H1 (cell line): ENCODE data around the gene MBNL2. TPM values are rescaled to one million over a fixed set of nuclear protein-coding genes. Genes with fewer than 3 reads are reported as not detected.

Experiments
- CTCF ChIA-PET: fragments of 300-600 bp; sonication (Branson Sonifier 250); formaldehyde crosslinking; loops from one replicate; lab custom pipeline; 2021; ENCODE audit not compliant: partially characterized antibody; lab: Charles Lee
- POLR2A ChIA-PET: fragments of 300-600 bp; sonication (Branson Sonifier 250); formaldehyde crosslinking; loops from one replicate; lab custom pipeline; 2021; ENCODE audit warnings: inconsistent platforms; ENCODE audit not compliant: partially characterized antibody; lab: Charles Lee
- DNase-seq, 2 experiments: peaks; one replicate each; pipeline versions ENCODE4 v3.0.0 to v3.0.0-alpha.2; 2010 to 2022; ENCODE audit warnings: low spot score in 2 of 2, low read depth in 1 of 2, mixed read lengths in 1 of 2
- FAIRE-seq: peaks from 2 replicates; lab custom pipeline; 2011; peaks lifted over from hg19 to GRCh38; lab: Jason Lieb, UNC
- H2AFZ ChIP-seq: 2 replicates; pipeline ENCODE4 v1.8.1; 2012; ENCODE audit warnings: low read length, inconsistent platforms
- H2AK5ac ChIP-seq: 2 replicates; pipeline ENCODE4 v1.6.1; 2013; ENCODE audit warnings: low read depth, low read length
- H2BK120ac ChIP-seq: replicated peaks from 2 replicates; pipeline ENCODE3; 2013; ENCODE audit warnings: low read depth, low read length, inconsistent platforms
- H2BK12ac ChIP-seq: 2 replicates; pipeline ENCODE4 v1.6.1; 2013; ENCODE audit warnings: low read depth, low read length
- H2BK15ac ChIP-seq: 2 replicates; pipeline ENCODE4 v1.6.1; 2013; ENCODE audit warnings: low read length
- H2BK20ac ChIP-seq: 2 replicates; pipeline ENCODE4 v1.6.1; 2013; ENCODE audit warnings: low read length
- H2BK5ac ChIP-seq: 2 replicates; pipeline ENCODE4 v1.6.1; 2013; ENCODE audit warnings: low read depth, low read length
- H3K14ac ChIP-seq: 2 replicates; pipeline ENCODE4 v1.6.1; 2013; ENCODE audit warnings: inconsistent platforms; ENCODE audit not compliant: insufficient read length
- H3K18ac ChIP-seq: 2 replicates; pipeline ENCODE4 v1.6.1; 2013; ENCODE audit warnings: low read length; ENCODE audit errors: extremely low read depth
- H3K23ac ChIP-seq: 2 replicates; pipeline ENCODE4 v1.6.1; 2013; ENCODE audit warnings: inconsistent platforms; ENCODE audit not compliant: insufficient read length
- H3K23me2 ChIP-seq: 2 replicates; pipeline ENCODE4 v1.6.1; 2013; ENCODE audit warnings: low read depth, low read length
- H3K27ac ChIP-seq: 2 replicates; pipeline ENCODE4 v1.6.1; 2011; ENCODE audit warnings: low read depth, low read length, inconsistent platforms
- H3K27me3 ChIP-seq, 4 experiments: replicated peaks in 1 of 4; 1 replicate in 1 of 4; 2 replicates in 3 of 4; pipeline versions ENCODE4 v1.6.1 to v1.8.1; 2011 to 2013; ENCODE audit warnings: low read length in 3 of 4, mild to moderate bottlenecking in 3 of 4, inconsistent platforms in 2 of 4, mixed read lengths in 2 of 4, moderate library complexity in 1 of 4; ENCODE audit not compliant: control insufficient read depth in 3 of 4, insufficient read depth in 3 of 4; ENCODE audit errors: extremely low read depth in 1 of 4
- H3K36me3 ChIP-seq, 4 experiments: 2 replicates each; pipeline versions ENCODE4 v1.6.1 to v1.8.1; 2011 to 2013; ENCODE audit warnings: mild to moderate bottlenecking in 4 of 4, low read length in 3 of 4, moderate library complexity in 2 of 4, control low read depth in 1 of 4, inconsistent platforms in 1 of 4; ENCODE audit not compliant: insufficient read depth in 4 of 4, control insufficient read depth in 2 of 4
- H3K4ac ChIP-seq: replicated peaks from 2 replicates; pipeline ENCODE3; 2013; ENCODE audit warnings: low read length, low read depth, mixed read lengths, inconsistent platforms; ENCODE audit not compliant: insufficient read length
- H3K4me1 ChIP-seq, 4 experiments: replicated peaks in 1 of 4; 1 replicate in 1 of 4; 2 replicates in 3 of 4; pipeline versions ENCODE4 v1.6.1 to v1.8.1; 2011 to 2013; ENCODE audit warnings: low read length in 3 of 4, inconsistent platforms in 2 of 4, mixed read lengths in 1 of 4; ENCODE audit not compliant: insufficient read depth in 4 of 4, control insufficient read depth in 3 of 4
- H3K4me2 ChIP-seq, 2 experiments: 2 replicates each; pipeline versions ENCODE4 v1.6.1 to v1.8.1; 2011 to 2013; ENCODE audit warnings: low read depth in 2 of 2, low read length in 2 of 2, control low read depth in 1 of 2, inconsistent platforms in 1 of 2, mild to moderate bottlenecking in 1 of 2; ENCODE audit not compliant: insufficient read depth in 1 of 2
- H3K4me3 ChIP-seq, 4 experiments: fragments of 200-600, 300-600 bp in 1 of 4; sonication (generic), shearing (Covaris generic), sonication (Bioruptor Twin) in 1 of 4; 2 replicates each; pipeline versions ENCODE4 v1.5.1 to v1.8.1; 2011 to 2016; ENCODE audit warnings: low read length in 4 of 4, low read depth in 3 of 4, control low read depth in 2 of 4, inconsistent platforms in 2 of 4, mild to moderate bottlenecking in 2 of 4, mixed read lengths in 1 of 4, moderate library complexity in 1 of 4; ENCODE audit not compliant: insufficient read depth in 2 of 4; ENCODE audit errors: extremely low read depth in 1 of 4
- H3K56ac ChIP-seq: replicated peaks from 2 replicates; pipeline ENCODE3; 2013; ENCODE audit warnings: low read depth, mild to moderate bottlenecking, mixed read lengths, low read length, inconsistent platforms; ENCODE audit not compliant: insufficient read length
- H3K79me1 ChIP-seq: 2 replicates; pipeline ENCODE4 v1.6.1; 2013; ENCODE audit warnings: low read depth, low read length, control low read depth
- H3K79me2 ChIP-seq, 2 experiments: 2 replicates each; pipeline versions ENCODE4 v1.6.1 to v1.8.1; 2012 to 2013; ENCODE audit warnings: low read length in 2 of 2, mild to moderate bottlenecking in 2 of 2, inconsistent platforms in 1 of 2; ENCODE audit not compliant: insufficient read depth in 2 of 2, control insufficient read depth in 1 of 2
- H3K9ac ChIP-seq, 4 experiments: replicated peaks in 1 of 4; 1 replicate in 1 of 4; 2 replicates in 3 of 4; pipeline versions ENCODE4 v1.6.1 to v1.8.1; 2011 to 2013; ENCODE audit warnings: low read depth in 3 of 4, low read length in 3 of 4, control low read depth in 2 of 4, mild to moderate bottlenecking in 2 of 4, moderate library complexity in 2 of 4, inconsistent platforms in 1 of 4; ENCODE audit errors: extremely low read depth in 1 of 4
- H3K9me3 ChIP-seq, 2 experiments: 2 replicates each; pipeline versions ENCODE4 v1.6.1 to v1.8.1; 2012 to 2013; ENCODE audit warnings: mild to moderate bottlenecking in 2 of 2, moderate library complexity in 2 of 2, control low read depth in 1 of 2, inconsistent platforms in 1 of 2, low read depth in 1 of 2, low read length in 1 of 2, mixed read lengths in 1 of 2; ENCODE audit not compliant: insufficient read depth in 2 of 2
- H4K20me1 ChIP-seq, 2 experiments: replicated peaks in 1 of 2; 2 replicates each; pipeline versions ENCODE3 to v1.8.1; 2011 to 2013; ENCODE audit warnings: inconsistent platforms in 2 of 2, low read length in 2 of 2, mild to moderate bottlenecking in 1 of 2; ENCODE audit not compliant: insufficient read depth in 2 of 2, control insufficient read depth in 1 of 2
- H4K5ac ChIP-seq: 2 replicates; pipeline ENCODE4 v1.6.1; 2013; ENCODE audit warnings: low read length, low read depth, mixed read lengths, inconsistent platforms; ENCODE audit not compliant: insufficient read length
- H4K8ac ChIP-seq: 2 replicates; pipeline ENCODE4 v1.8.0; 2013; ENCODE audit warnings: mild to moderate bottlenecking, moderate library complexity, low read length, inconsistent platforms; ENCODE audit not compliant: insufficient read depth; ENCODE audit errors: extremely low read depth
- H4K91ac ChIP-seq: replicated peaks from 2 replicates; pipeline ENCODE3; 2013; ENCODE audit warnings: low read length, mixed read lengths, inconsistent platforms; ENCODE audit not compliant: insufficient read length
- BRCA1 ChIP-seq: IDR thresholded peaks from 2 replicates; pipeline ENCODE4 v1.6.1; 2012; ENCODE audit warnings: low read depth, low read length, improper control_type of control experiment
- CEBPB ChIP-seq: IDR thresholded peaks from 2 replicates; pipeline ENCODE4 v1.6.1; 2012; ENCODE audit warnings: low read depth, low read length
- EP300 ChIP-seq, 2 experiments: IDR thresholded peaks; 1 replicate in 1 of 2; 2 replicates in 1 of 2; pipeline ENCODE4 v1.6.1; 2011 to 2012; ENCODE audit warnings: low read depth in 2 of 2, low read length in 2 of 2, mild to moderate bottlenecking in 2 of 2, borderline replicate concordance in 1 of 2, inconsistent platforms in 1 of 2, moderate library complexity in 1 of 2
- HDAC6 ChIP-seq: IDR thresholded peaks from one replicate; pipeline ENCODE4 v1.7.1; 2012; ENCODE audit warnings: low read depth, mild to moderate bottlenecking, inconsistent platforms, low read length, moderate library complexity
- JUN ChIP-seq: IDR thresholded peaks from 2 replicates; pipeline ENCODE4 v1.6.1; 2011; ENCODE audit warnings: low read depth, mild to moderate bottlenecking, improper control_type of control experiment, low read length
- KDM5A ChIP-seq: fragments of 200-600 bp; IDR thresholded peaks from 2 replicates; pipeline ENCODE4 v1.7.1; 2012; ENCODE audit warnings: mild to moderate bottlenecking, low read length, inconsistent platforms, mixed read lengths
- MAFK ChIP-seq: IDR thresholded peaks from 2 replicates; pipeline ENCODE4 v1.6.1; 2012; ENCODE audit warnings: low read depth, mild to moderate bottlenecking, improper control_type of control experiment, low read length
- NANOG ChIP-seq: IDR thresholded peaks from 2 replicates; pipeline ENCODE4 v1.6.1; 2011; ENCODE audit warnings: low read length, low read depth, mild to moderate bottlenecking, inconsistent platforms; ENCODE audit not compliant: insufficient read depth, poor library complexity, severe bottlenecking
- RFX5 ChIP-seq: IDR thresholded peaks from 2 replicates; pipeline ENCODE4 v1.6.1; 2011; ENCODE audit warnings: low read depth, low read length, improper control_type of control experiment, borderline replicate concordance
- SUZ12 ChIP-seq: fragments of 200-600 bp; sonication (generic); IDR thresholded peaks from 2 replicates; pipeline ENCODE4 v1.6.1; 2012; ENCODE audit warnings: mild to moderate bottlenecking, inconsistent platforms, low read length, moderate library complexity, mixed read lengths
- ZNF274 ChIP-seq: IDR thresholded peaks from 2 replicates; pipeline ENCODE4 v1.7.0; 2012; ENCODE audit warnings: low read length, borderline replicate concordance; ENCODE audit errors: extremely low read depth
- WGBS, 2 experiments: shearing (Covaris generic) in 1 of 2; methylation state at CpG; one replicate each; pipeline versions ENCODE4 v1.1.6 to v1.1.7; 2013 to 2015; ENCODE audit warnings: low lambda C conversion rate in 2 of 2, mixed read lengths in 2 of 2, inconsistent platforms in 1 of 2, low coverage in 1 of 2, missing lambda C conversion rate in 1 of 2; ENCODE audit not compliant: insufficient replicate concordance in 2 of 2, insufficient coverage in 1 of 2, insufficient read length in 1 of 2; ENCODE audit errors: extremely low coverage in 1 of 2, missing lambda C conversion rate in 1 of 2; 5-methylcytosine and 5-hydroxymethylcytosine counted together
- polyA plus RNA-seq, 7 experiments: library from polyadenylated mRNA; depleted of rRNA in 3 of 7; stranded (reverse) in 5 of 7; unstranded in 2 of 7; fragments of >200 nt in 5 of 7; fragments of 200-250 nt in 2 of 7; gene quantifications; 1 replicate in 5 of 7; 2 replicates in 1 of 7; 4 replicates in 1 of 7; pipeline versions ENCODE4 v1.2.1 to v1.2.3, GENCODE V29; 2011 to 2013; ENCODE audit warnings: missing spikeins in 2 of 7, mixed read lengths in 2 of 7
- total RNA-seq: library from RNA; stranded (reverse); fragmentation: NEBNext Ultra II Directional; extraction: Animal tissue kit (Norgen Biotek cat#: 25700); gene quantifications from 2 replicates; pipeline ENCODE4 v1.2.1, GENCODE V29; 2021

Gene MBNL2
- total and polyA plus RNA-seq, 2 of the 8 experiments (the other 6 are each of a cell fraction or from before 2014, with no cell fraction given): 1.0 to 2.6 TPM

DNA sequence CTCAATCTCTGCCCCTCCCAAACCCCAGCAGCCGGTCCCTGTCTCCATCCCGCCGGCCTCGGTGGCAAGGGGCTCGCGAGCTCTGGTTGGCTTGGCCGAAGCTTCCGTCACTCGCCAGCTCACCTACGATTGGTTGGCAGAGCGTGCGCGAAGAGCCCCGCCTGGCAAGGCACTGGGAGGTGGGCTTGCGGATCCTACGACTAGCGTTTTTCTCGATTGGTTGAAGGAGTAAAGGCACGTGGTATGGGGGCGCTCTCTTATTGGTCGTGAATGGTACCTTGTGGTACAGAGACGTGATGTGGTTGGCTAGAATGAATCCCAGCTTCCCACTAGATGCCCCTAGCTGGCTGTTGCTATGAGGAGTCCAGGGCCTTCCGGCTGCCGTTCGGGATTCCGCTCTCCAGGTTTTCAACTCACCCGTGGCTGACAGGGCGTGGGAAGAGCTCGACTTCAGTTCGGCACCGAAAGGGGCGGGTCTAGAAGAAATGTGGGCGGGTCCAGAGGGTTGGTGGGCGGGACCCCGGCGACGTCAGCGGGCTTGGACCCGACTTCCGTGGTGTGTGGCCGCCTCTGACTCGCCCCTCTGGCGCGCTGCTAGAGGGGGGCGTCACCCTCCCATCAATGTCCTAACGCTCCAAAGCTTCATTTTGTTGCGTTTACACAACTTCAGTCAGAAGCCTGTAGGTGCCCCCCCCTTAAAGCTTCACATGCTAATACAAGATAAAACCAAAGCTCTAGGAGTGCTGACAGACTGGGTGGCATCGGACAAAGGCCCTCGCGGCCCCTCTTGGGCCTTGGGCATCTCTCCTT is 211.0 kb downstream of the MBNL2 start:
- POLR2A ChIA-PET: interaction anchor here (0.8 to 2.7 kb wide), 8 partner anchors 11 to 26 kb away, joined by 3 to 11 read pairs (median 3); no protein-coding TSS in a partner anchor
- H3K36me3 ChIP-seq: no peaks in the 10 kb centered on the region; a peak in 1 of 8 replicates
- no peaks in the 10 kb centered on the region for H3K27me3 ChIP-seq
- H3K79me2 ChIP-seq: peaks cover 3 to 38% of the 10 kb centered on the region in 2 experiments; a peak in 3 of 4 replicates
- peak overlapping the region; percentile 98 for H2AFZ ChIP-seq
- H2BK20ac ChIP-seq: no peak overlapping the region
- H3K4me2 ChIP-seq: peak overlapping the region; percentile 93 to 97
- H3K56ac ChIP-seq: no peak overlapping the region
- H2AK5ac ChIP-seq: no peak overlapping the region
- H3K9ac ChIP-seq: peak overlapping the region; percentile 54 to 98 (median 88)
- H4K8ac ChIP-seq: peak overlapping the region; percentile 81
- H2BK12ac ChIP-seq: peak overlapping the region; percentile 72; the same call in 1 of the 2 replicates
- H2BK120ac ChIP-seq: no peak overlapping the region
- H3K4me3 ChIP-seq: peak overlapping the region; percentile 93 to 98 (median 96)
- no peak overlapping the region for H3K23ac ChIP-seq
- peaks cover 1% of the 10 kb centered on the region; the same call in 1 of the 2 replicates for H3K79me1 ChIP-seq
- DNase-seq (peak; percentile 99 to 100), FAIRE-seq (peak; percentile 97)
- H4K5ac ChIP-seq: peak overlapping the region; percentile 24
- peak overlapping the region; percentile 73 for H3K18ac ChIP-seq
- no peak overlapping the region for H4K91ac ChIP-seq
- peaks cover 0 to 3% of the 10 kb centered on the region in 2 experiments for H4K20me1 ChIP-seq
- no peak overlapping the region for H2BK15ac ChIP-seq
- CTCF ChIA-PET: interaction anchor here (0.7 to 1.6 kb wide), 4 partner anchors 27 to 196 kb away, joined by 3 to 4 read pairs (median 4); no protein-coding TSS in a partner anchor
- peak overlapping the region; percentile 85 for H3K27ac ChIP-seq
- WGBS, 2 experiments: 1% methylated on average over 50 of the region's 50 CpGs; no CpG with 5 or more reads in 1 of the 2 experiments
- peak overlapping the region; percentile 83 for H3K4ac ChIP-seq
- H3K9me3 ChIP-seq: no peaks in the 10 kb centered on the region
- peak overlapping the region; percentile 84 for H2BK5ac ChIP-seq
- no peak overlapping the region for H3K14ac ChIP-seq
- H3K4me1 ChIP-seq: peaks cover 0 to 3% (median 1%) of the 10 kb centered on the region in 4 experiments; a peak in 3 of 7 replicates
- peaks cover 12% of the 10 kb centered on the region for H3K23me2 ChIP-seq
- TF ChIP-seq SUZ12 (no peak), EP300 (IDR thresholded peaks at IDR 0.05; ENCODE audit: borderline replicate concordance in 1 of 2, low read depth in 2 of 2, low read length in 2 of 2) (0 out of 3 replicates have a peak, but pooled peaks of 1 of the 2 experiments have one; percentile 5), CEBPB (no peak), KDM5A (no peak), BRCA1 (no peak), JUN (no peak), ZNF274 (no peak), RFX5 (peak; percentile 96), NANOG (no peak), MAFK (no peak), HDAC6 (no peak)
